ENCODE data around the gene MICU1. TPM values are rescaled to one million over a fixed set of nuclear protein-coding genes. Genes with fewer than 3 reads are reported as not detected.
"Not testable (repeated sequence)": the region's sequence is repeated elsewhere in the genome, so short reads cannot be mapped to it uniquely, and the experiment has no call there.

The MICU1 gene
- total RNA-seq, 2 experiments from 2014 or later = 9.4 to 12.1 TPM

DNA sequence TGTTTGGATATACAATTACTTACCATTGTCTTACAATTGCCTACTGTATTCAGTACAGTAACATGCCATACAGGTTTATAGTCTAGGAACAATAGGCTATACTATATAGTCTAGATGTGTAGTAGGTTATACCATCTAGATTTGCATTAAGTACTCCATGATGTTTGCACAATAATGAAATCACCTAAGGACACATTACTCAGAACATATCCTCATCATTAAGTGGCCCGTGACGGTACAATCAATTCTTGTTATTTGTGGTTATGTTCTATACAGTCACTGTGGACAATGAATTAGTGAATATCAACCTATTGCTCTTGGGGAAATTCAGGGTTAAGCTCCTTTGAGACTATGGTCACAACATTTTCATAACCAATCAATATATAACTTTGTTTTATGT is 75.6 kb downstream of the MICU1 start:
- Histone ChIP-seq H3K4me3 (ENCODE audit: low read length) (no peak overlapping the region), H3K27me3 (ENCODE audit: control insufficient read depth in 1 of 2, insufficient read depth in 2 of 2, low read length in 2 of 2) (no peaks in the 10 kb centered on the region), H3K4me1 (ENCODE audit: insufficient read depth, low read length) (no peaks in the 10 kb centered on the region), H3K36me3 (ENCODE audit: insufficient read depth, low read length) (peaks cover 24% of the 10 kb centered on the region), H3K9me3 (ENCODE audit: control insufficient read depth in 1 of 2, insufficient read depth in 1 of 2, low read length in 2 of 2) (no peaks in the 10 kb centered on the region), H3K27ac (ENCODE audit: low read depth in 1 of 2, low read length in 2 of 2) (no peak overlapping the region)
- H3K4me1 Mint-ChIP-seq (ENCODE audit: low read depth) = no peaks in the 10 kb centered on the region
- no peak for DNase-seq
- ChIA-PET POLR2A (no interaction called here), CTCF (no interaction called here)
- no peaks in the 10 kb centered on the region for H3K9me3 Mint-ChIP-seq
- H3K27ac Mint-ChIP-seq = no peak overlapping the region
- no peaks in the 10 kb centered on the region for H3K27me3 Mint-ChIP-seq
- peaks cover 73% of the 10 kb centered on the region for H3K36me3 Mint-ChIP-seq (ENCODE audit: low read depth)
- ATAC-seq (ENCODE audit: poor library complexity) = no peak
- no peak overlapping the region for H3K4me3 Mint-ChIP-seq
- intact Hi-C loops (cut with DNase I, micrococcal nuclease) = loop anchor here in 1 of 2 experiments (5.0 kb wide), 1 partner anchor 183 kb away; no protein-coding TSS in a partner anchor
- TF ChIP-seq, protein P1, sequence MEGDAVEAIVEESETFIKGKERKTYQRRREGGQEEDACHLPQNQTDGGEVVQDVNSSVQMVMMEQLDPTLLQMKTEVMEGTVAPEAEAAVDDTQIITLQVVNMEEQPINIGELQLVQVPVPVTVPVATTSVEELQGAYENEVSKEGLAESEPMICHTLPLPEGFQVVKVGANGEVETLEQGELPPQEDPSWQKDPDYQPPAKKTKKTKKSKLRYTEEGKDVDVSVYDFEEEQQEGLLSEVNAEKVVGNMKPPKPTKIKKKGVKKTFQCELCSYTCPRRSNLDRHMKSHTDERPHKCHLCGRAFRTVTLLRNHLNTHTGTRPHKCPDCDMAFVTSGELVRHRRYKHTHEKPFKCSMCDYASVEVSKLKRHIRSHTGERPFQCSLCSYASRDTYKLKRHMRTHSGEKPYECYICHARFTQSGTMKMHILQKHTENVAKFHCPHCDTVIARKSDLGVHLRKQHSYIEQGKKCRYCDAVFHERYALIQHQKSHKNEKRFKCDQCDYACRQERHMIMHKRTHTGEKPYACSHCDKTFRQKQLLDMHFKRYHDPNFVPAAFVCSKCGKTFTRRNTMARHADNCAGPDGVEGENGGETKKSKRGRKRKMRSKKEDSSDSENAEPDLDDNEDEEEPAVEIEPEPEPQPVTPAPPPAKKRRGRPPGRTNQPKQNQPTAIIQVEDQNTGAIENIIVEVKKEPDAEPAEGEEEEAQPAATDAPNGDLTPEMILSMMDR (IDR thresholded peaks at IDR 0.05) = no peak

DNA sequence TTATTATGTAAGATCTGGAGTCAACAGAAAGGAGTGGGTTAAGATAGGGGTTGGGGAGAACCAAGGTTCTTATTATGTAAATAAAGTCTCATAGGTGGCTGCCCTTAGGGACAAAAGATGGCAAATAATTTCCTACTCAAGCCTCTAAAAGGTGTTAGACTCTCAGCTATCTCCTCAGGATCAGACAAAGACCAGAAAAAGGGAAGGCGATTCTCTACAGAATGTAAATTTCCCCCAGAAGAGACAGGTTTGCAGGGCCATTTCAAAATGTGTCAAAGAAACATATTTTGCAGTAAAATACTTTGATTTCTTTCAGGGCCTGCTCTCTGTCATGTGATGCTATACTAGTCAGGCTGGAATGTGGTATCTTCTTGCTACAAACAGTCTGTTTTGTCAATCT is 80.3 kb downstream of the MICU1 start:
- H3K27me3 Mint-ChIP-seq = no peaks in the 10 kb centered on the region
- no peak overlapping the region for H3K27ac Mint-ChIP-seq
- CTCF ChIA-PET = no interaction called here
- intact Hi-C loops (cut with DNase I, micrococcal nuclease) = no loop called here
- ATAC-seq (ENCODE audit: poor library complexity) = no peak
- Histone ChIP-seq H3K4me1 (ENCODE audit: insufficient read depth, low read length) (no peaks in the 10 kb centered on the region), H3K9me3 (ENCODE audit: control insufficient read depth in 1 of 2, insufficient read depth in 1 of 2, low read length in 2 of 2) (peaks cover 10 to 16% of the 10 kb centered on the region in 2 experiments), H3K4me3 (ENCODE audit: low read length) (no peak overlapping the region), H3K27me3 (ENCODE audit: control insufficient read depth in 1 of 2, insufficient read depth in 2 of 2, low read length in 2 of 2) (no peaks in the 10 kb centered on the region), H3K27ac (ENCODE audit: low read depth in 1 of 2, low read length in 2 of 2) (no peak overlapping the region), H3K36me3 (ENCODE audit: insufficient read depth, low read length) (peaks cover 27% of the 10 kb centered on the region)
- no peak overlapping the region for H3K4me3 Mint-ChIP-seq
- H3K9me3 Mint-ChIP-seq = peaks cover 4% of the 10 kb centered on the region
- H3K4me1 Mint-ChIP-seq (ENCODE audit: low read depth) = no peaks in the 10 kb centered on the region
- TF ChIP-seq, protein P1 (IDR thresholded peaks at IDR 0.05) = no peak
- POLR2A ChIA-PET = no interaction called here
- DNase-seq = no peak
- H3K36me3 Mint-ChIP-seq (ENCODE audit: low read depth) = peaks cover 91% of the 10 kb centered on the region

DNA sequence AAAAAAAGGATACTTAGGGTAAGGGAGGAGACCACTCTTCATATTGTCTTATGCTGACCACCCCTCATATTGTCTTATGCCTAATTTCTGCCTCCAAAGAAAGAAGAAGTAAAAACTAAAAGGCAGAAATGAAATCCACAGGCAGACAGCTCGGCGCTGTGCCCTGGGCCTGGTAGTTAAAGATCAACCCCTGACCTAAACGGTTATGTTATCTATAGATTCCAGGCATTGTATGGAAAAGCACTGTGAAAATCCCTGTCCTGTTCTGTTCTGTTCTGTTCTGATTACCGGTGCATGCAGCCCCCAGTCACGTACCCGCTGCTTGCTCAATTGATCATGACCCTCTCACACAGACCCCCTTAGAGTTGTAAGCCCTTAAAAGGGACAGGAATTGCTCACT is 82.0 kb downstream of the MICU1 start:
- H3K4me1 Mint-ChIP-seq (ENCODE audit: low read depth); H3K4me1 ChIP-seq (ENCODE audit: insufficient read depth, low read length); ATAC-seq (ENCODE audit: poor library complexity); H3K9me3 Mint-ChIP-seq; H3K27me3 ChIP-seq (ENCODE audit: control insufficient read depth in 1 of 2, insufficient read depth in 2 of 2, low read length in 2 of 2); POLR2A ChIA-PET; H3K4me3 ChIP-seq (ENCODE audit: low read length); H3K27me3 Mint-ChIP-seq; intact Hi-C loops (cut with DNase I, micrococcal nuclease); H3K27ac Mint-ChIP-seq; H3K27ac ChIP-seq (ENCODE audit: low read depth in 1 of 2, low read length in 2 of 2); H3K4me3 Mint-ChIP-seq; CTCF ChIA-PET; DNase-seq: not testable (repeated sequence)
- H3K9me3 ChIP-seq (ENCODE audit: control insufficient read depth in 1 of 2, insufficient read depth in 1 of 2, low read length in 2 of 2) = peaks cover 10 to 16% of the 10 kb centered on the region in 2 experiments
- peaks cover 87% of the 10 kb centered on the region for H3K36me3 Mint-ChIP-seq (ENCODE audit: low read depth)
- peaks cover 14% of the 10 kb centered on the region for H3K36me3 ChIP-seq (ENCODE audit: insufficient read depth, low read length)

DNA sequence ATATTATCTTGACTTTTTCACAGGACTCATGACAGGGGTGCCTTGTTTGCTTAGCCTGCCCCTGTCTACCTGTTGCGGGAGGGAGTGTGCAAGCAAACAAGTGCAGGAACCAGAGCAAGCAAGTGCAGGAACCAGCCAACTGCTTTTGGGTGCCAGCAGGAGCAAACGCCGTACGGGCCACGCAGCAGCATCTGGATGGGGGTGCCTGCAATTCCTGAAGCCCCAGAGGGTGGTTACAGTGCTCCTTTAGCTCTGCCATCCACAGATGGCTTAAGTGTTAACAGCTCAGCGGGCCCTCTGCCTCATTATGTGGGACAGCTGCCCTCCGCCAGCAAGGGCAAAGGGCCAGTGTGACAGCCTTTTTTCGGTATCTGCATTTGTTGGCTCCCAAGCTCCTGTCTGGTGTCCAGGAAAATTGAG is 83.5 kb downstream of the MICU1 start:
- H3K36me3 Mint-ChIP-seq (ENCODE audit: low read depth) = peaks cover 85% of the 10 kb centered on the region

More for the DNA sequence above, 83.5 kb downstream of the MICU1 start:
- intact Hi-C loops (cut with DNase I, micrococcal nuclease) = no loop called here
- Histone ChIP-seq H3K9me3 (ENCODE audit: control insufficient read depth in 1 of 2, insufficient read depth in 1 of 2, low read length in 2 of 2) (peaks cover 10 to 16% of the 10 kb centered on the region in 2 experiments), H3K36me3 (ENCODE audit: insufficient read depth, low read length) (peaks cover 14% of the 10 kb centered on the region), H3K27ac (ENCODE audit: low read depth in 1 of 2, low read length in 2 of 2) (no peak overlapping the region), H3K4me3 (ENCODE audit: low read length) (no peak overlapping the region), H3K27me3 (ENCODE audit: control insufficient read depth in 1 of 2, insufficient read depth in 2 of 2, low read length in 2 of 2) (no peaks in the 10 kb centered on the region), H3K4me1 (ENCODE audit: insufficient read depth, low read length) (no peaks in the 10 kb centered on the region)
- Mint-ChIP-seq H3K9me3 (peaks cover 4% of the 10 kb centered on the region), H3K27ac (no peak overlapping the region), H3K27me3 (no peaks in the 10 kb centered on the region), H3K4me1 (ENCODE audit: low read depth) (no peaks in the 10 kb centered on the region), H3K4me3 (no peak overlapping the region)
- CTCF ChIA-PET = interaction anchor here (1.0 kb wide), 1 partner anchor 178 kb away, joined by 3 read pairs; no protein-coding TSS in a partner anchor
- ATAC-seq (ENCODE audit: poor library complexity) = no peak
- POLR2A ChIA-PET = no interaction called here
- no peak for DNase-seq
- TF ChIP-seq, protein P1 (IDR thresholded peaks at IDR 0.05) = no peak
